ENCODE data around the gene SMG7.

The SMG7 gene

DNA sequence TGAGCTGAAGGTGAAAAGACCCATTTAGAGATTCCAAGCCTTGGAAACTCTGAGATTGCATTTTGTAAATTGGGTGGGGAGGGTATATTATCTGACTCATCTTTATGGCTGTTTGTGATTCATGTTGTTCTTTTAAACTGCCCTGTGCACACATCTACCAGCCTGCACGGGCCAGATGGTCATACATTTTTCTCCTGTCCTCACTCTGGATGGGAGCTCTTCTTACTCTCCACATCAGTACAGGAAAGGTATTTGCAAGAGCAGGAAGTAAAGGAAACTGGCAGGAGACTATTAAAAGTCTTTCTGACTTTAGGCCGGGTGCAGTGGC, 39.8 kb upstream of the SMG7 start:
- POLR2A ChIA-PET = no interaction called here
- DNase-seq (ENCODE audit: extremely low spot score) = no peak
- no peak for TF ChIP-seq TARDBP (IDR thresholded peaks at IDR 0.05)
- no peak for TF ChIP-seq BHLHE40 (IDR thresholded peaks at IDR 0.05; ENCODE audit: borderline replicate concordance)
- TF ChIP-seq NFRKB (IDR thresholded peaks at IDR 0.05) = no peak
- no peak for TF ChIP-seq ARNT (IDR thresholded peaks at IDR 0.05)
- TF ChIP-seq ZNF384 (IDR thresholded peaks at IDR 0.05) = no peak
- no peak for TF ChIP-seq PKNOX1 (IDR thresholded peaks at IDR 0.05)
- CTCF ChIA-PET = interaction anchor here (0.6 kb wide), 1 partner anchor 49 kb away, joined by 3 read pairs; no protein-coding TSS in a partner anchor

- DNase-seq (ENCODE audit: extremely low spot score) = no peak
- TF ChIP-seq HDGF (IDR thresholded peaks at IDR 0.05; ENCODE audit: borderline replicate concordance) (no peak), BHLHE40 (IDR thresholded peaks at IDR 0.05; ENCODE audit: borderline replicate concordance) (no peak), PKNOX1 (IDR thresholded peaks at IDR 0.05) (no peak), FOXM1 (IDR thresholded peaks at IDR 0.05; ENCODE audit: borderline replicate concordance) (no peak), L3MBTL2 (conservative IDR thresholded peaks at IDR 0.05) (no peak), TARDBP (IDR thresholded peaks at IDR 0.05) (no peak), CTBP1 (IDR thresholded peaks at IDR 0.05; ENCODE audit: borderline replicate concordance) (no peak), SP1 (IDR thresholded peaks at IDR 0.05) (no peak), FOXA1 (IDR thresholded peaks at IDR 0.05) (no peak), FOXK2 (IDR thresholded peaks at IDR 0.05) (no peak), NFRKB (IDR thresholded peaks at IDR 0.05) (no peak), ARNT (IDR thresholded peaks at IDR 0.05) (no peak), ELF4 (IDR thresholded peaks at IDR 0.05) (no peak), ZNF384 (IDR thresholded peaks at IDR 0.05) (no peak), SUZ12 (IDR thresholded peaks at IDR 0.05) (no peak), LEF1 (IDR thresholded peaks at IDR 0.05; ENCODE audit: borderline replicate concordance) (no peak)
- POLR2A ChIA-PET = no interaction called here
- CTCF ChIA-PET = interaction anchor here (0.6 kb wide), 1 partner anchor 88 kb away, joined by 4 read pairs; no protein-coding TSS in a partner anchor
These were observed 38.6 kb upstream of the SMG7 start for GRCh38 chr1:183433703-183434102.

- POLR2A ChIA-PET = no interaction called here
- CTCF ChIA-PET = no interaction called here
- TF ChIP-seq ARNT (IDR thresholded peaks at IDR 0.05) = no peak
- no peak for TF ChIP-seq ELF4 (IDR thresholded peaks at IDR 0.05)
- TF ChIP-seq ZNF384 (IDR thresholded peaks at IDR 0.05) = no peak
- no peak for TF ChIP-seq CTBP1 (IDR thresholded peaks at IDR 0.05; ENCODE audit: borderline replicate concordance)
- TF ChIP-seq SUZ12 (IDR thresholded peaks at IDR 0.05) = no peak
- TF ChIP-seq TARDBP (IDR thresholded peaks at IDR 0.05) = no peak
- DNase-seq (ENCODE audit: extremely low spot score) = no peak
These were observed 36.8 kb upstream of the SMG7 start for GRCh38 chr1:183435497-183435896.

- TF ChIP-seq NFRKB (IDR thresholded peaks at IDR 0.05) = no peak
- TF ChIP-seq LEF1 (IDR thresholded peaks at IDR 0.05; ENCODE audit: borderline replicate concordance) = no peak
- POLR2A ChIA-PET = no interaction called here
- CTCF ChIA-PET = no interaction called here
- no peak for DNase-seq (ENCODE audit: extremely low spot score)
These were observed 34.2 kb upstream of the SMG7 start for GRCh38 chr1:183438060-183438459.

- ChIA-PET CTCF (no interaction called here), POLR2A (no interaction called here)
- TF ChIP-seq PKNOX1 (IDR thresholded peaks at IDR 0.05) = no peak
- TF ChIP-seq SUZ12 (IDR thresholded peaks at IDR 0.05) = no peak
- no peak for TF ChIP-seq ARNT (IDR thresholded peaks at IDR 0.05)
- TF ChIP-seq FOXM1 (IDR thresholded peaks at IDR 0.05; ENCODE audit: borderline replicate concordance) = no peak
- TF ChIP-seq ELF4 (IDR thresholded peaks at IDR 0.05) = no peak
- no peak for TF ChIP-seq ZNF384 (IDR thresholded peaks at IDR 0.05)
- no peak for TF ChIP-seq TARDBP (IDR thresholded peaks at IDR 0.05)
- no peak for TF ChIP-seq FOXA1 (IDR thresholded peaks at IDR 0.05)
- no peak for TF ChIP-seq FOXK2 (IDR thresholded peaks at IDR 0.05)
- TF ChIP-seq BHLHE40 (IDR thresholded peaks at IDR 0.05; ENCODE audit: borderline replicate concordance) = no peak
- no peak for TF ChIP-seq LEF1 (IDR thresholded peaks at IDR 0.05; ENCODE audit: borderline replicate concordance)
- TF ChIP-seq SP1 (IDR thresholded peaks at IDR 0.05) = no peak
- no peak for TF ChIP-seq HDGF (IDR thresholded peaks at IDR 0.05; ENCODE audit: borderline replicate concordance)
- TF ChIP-seq NFRKB (IDR thresholded peaks at IDR 0.05) = no peak
- no peak for TF ChIP-seq CTBP1 (IDR thresholded peaks at IDR 0.05; ENCODE audit: borderline replicate concordance)
- TF ChIP-seq L3MBTL2 (conservative IDR thresholded peaks at IDR 0.05) = no peak
- DNase-seq (ENCODE audit: extremely low spot score) = no peak
These were observed 29.3 kb upstream of the SMG7 start for GRCh38 chr1:183443011-183443410.

DNA sequence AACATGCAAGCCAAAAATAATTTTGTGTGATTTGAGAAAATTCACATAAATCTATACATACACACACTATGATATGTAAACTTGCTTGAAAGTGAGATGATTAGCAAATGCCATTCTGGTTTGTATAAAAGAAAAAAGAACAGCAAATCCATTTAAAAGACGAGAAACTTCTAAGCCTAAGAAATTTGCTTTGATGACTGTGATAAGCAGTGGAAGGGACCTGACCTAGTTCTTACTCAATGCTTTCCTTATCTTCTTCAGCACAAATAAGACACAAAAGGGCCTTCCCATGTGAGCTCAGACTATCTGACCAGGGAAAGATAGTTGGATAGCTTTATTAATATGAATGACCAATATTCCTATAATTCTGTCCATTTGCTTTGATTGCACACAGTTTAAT, 28.8 kb upstream of the SMG7 start:
- no peak for TF ChIP-seq PKNOX1 (IDR thresholded peaks at IDR 0.05)
- no peak for TF ChIP-seq ARNT (IDR thresholded peaks at IDR 0.05)
- no peak for TF ChIP-seq LEF1 (IDR thresholded peaks at IDR 0.05; ENCODE audit: borderline replicate concordance)
- TF ChIP-seq FOXM1 (IDR thresholded peaks at IDR 0.05; ENCODE audit: borderline replicate concordance) = no peak
- TF ChIP-seq TARDBP (IDR thresholded peaks at IDR 0.05) = no peak
- TF ChIP-seq BHLHE40 (IDR thresholded peaks at IDR 0.05; ENCODE audit: borderline replicate concordance) = no peak
- TF ChIP-seq FOXK2 (IDR thresholded peaks at IDR 0.05) = no peak
- no peak for TF ChIP-seq L3MBTL2 (conservative IDR thresholded peaks at IDR 0.05)
- ChIA-PET POLR2A (no interaction called here), CTCF (no interaction called here)
- DNase-seq (ENCODE audit: extremely low spot score) = no peak

All from HEK293T (cell line).